Endothelial cell of umbilical vein (primary cell): ENCODE results near the gene NFXL1. TPM values are rescaled to one million over a fixed set of nuclear protein-coding genes. Genes with fewer than 3 reads are reported as not detected.

Experiments
- BruUV-seq: library from RNA; stranded (reverse); fragments of 400-500 nt; replicated peaks from 2 replicates; lab custom pipeline; 2021; lab: Mats Ljungman, UMichigan
- CTCF ChIA-PET: fragments of 300-600, 350-600 bp; sonication (Branson Sonifier 250); formaldehyde crosslinking; loops from one replicate; lab custom pipeline; 2021; ENCODE audit warnings: antibody characterized with exemption, inconsistent platforms; lab: Charles Lee
- POLR2A ChIA-PET: fragments of 300-600, 350-600 bp; sonication (Branson Sonifier 250); formaldehyde crosslinking; loops from one replicate; lab custom pipeline; 2021; ENCODE audit warnings: antibody characterized with exemption, inconsistent platforms; lab: Charles Lee
- DNase-seq: peaks from one replicate; pipeline ENCODE4 v3.0.0-alpha.2; 2011; ENCODE audit warnings: low read depth, low spot score
- FAIRE-seq: peaks from 2 replicates; lab custom pipeline; 2011; peaks lifted over from hg19 to GRCh38; lab: Jason Lieb, UNC
- H2AFZ ChIP-seq: 2 replicates; pipeline ENCODE4 v1.6.0; 2012; ENCODE audit warnings: low read depth, low read length, control low read depth, inconsistent platforms
- H3K27ac ChIP-seq: 2 replicates; pipeline ENCODE4 v1.5.1; 2011; ENCODE audit warnings: low read depth, mild to moderate bottlenecking, control low read depth, low read length, moderate library complexity; ENCODE audit not compliant: insufficient read depth
- H3K27me3 ChIP-seq, 2 experiments: 2 replicates each; pipeline versions ENCODE4 v1.6.0 to v1.6.1; 2011; ENCODE audit warnings: low read length in 2 of 2, mixed read lengths in 1 of 2; ENCODE audit not compliant: control insufficient read depth in 2 of 2, insufficient read depth in 2 of 2
- H3K36me3 ChIP-seq, 2 experiments: 2 replicates in 1 of 2; 3 replicates in 1 of 2; pipeline ENCODE4 v1.5.1; 2011; ENCODE audit warnings: low read length in 2 of 2, mild to moderate bottlenecking in 1 of 2, moderate library complexity in 1 of 2; ENCODE audit not compliant: control insufficient read depth in 2 of 2, insufficient read depth in 2 of 2; ENCODE audit errors: extremely low read depth in 1 of 2
- H3K4me1 ChIP-seq: 3 replicates; pipeline ENCODE4 v1.5.1; 2011; ENCODE audit warnings: mild to moderate bottlenecking, low read length; ENCODE audit not compliant: control insufficient read depth, insufficient read depth; ENCODE audit errors: extremely low read depth
- H3K4me2 ChIP-seq: 2 replicates; pipeline ENCODE4 v1.6.1; 2011; ENCODE audit warnings: low read length, control low read depth, mixed read lengths; ENCODE audit not compliant: insufficient read depth
- H3K4me3 ChIP-seq, 3 experiments: fragments of 200-600 bp in 1 of 3; sonication (generic), shearing (Covaris generic) in 1 of 3; replicated peaks in 1 of 3; 2 replicates each; pipeline ENCODE4 v1.5.1; 2011 to 2016; ENCODE audit warnings: control low read depth in 3 of 3, low read length in 3 of 3, mild to moderate bottlenecking in 2 of 3, inconsistent platforms in 1 of 3, low read depth in 1 of 3, moderate library complexity in 1 of 3; ENCODE audit not compliant: insufficient read depth in 1 of 3
- H3K79me2 ChIP-seq: 2 replicates; pipeline ENCODE4 v1.6.0; 2012; ENCODE audit warnings: low read length, inconsistent platforms; ENCODE audit not compliant: control insufficient read depth, insufficient read depth
- H3K9ac ChIP-seq: replicated peaks from 2 replicates; pipeline ENCODE3; 2011; ENCODE audit warnings: low read length, control low read depth; ENCODE audit not compliant: insufficient read depth; ENCODE audit errors: extremely low read depth
- H3K9me1 ChIP-seq: replicated peaks from 3 replicates; pipeline ENCODE4 v1.6.0; 2011; ENCODE audit warnings: mild to moderate bottlenecking, low read length; ENCODE audit not compliant: control insufficient read depth, insufficient read depth; ENCODE audit errors: extremely low read depth
- H3K9me3 ChIP-seq: replicated peaks from 2 replicates; pipeline ENCODE4 v1.5.1; 2012; ENCODE audit warnings: low read length, inconsistent platforms; ENCODE audit not compliant: control insufficient read depth, insufficient read depth
- H4K20me1 ChIP-seq: replicated peaks from 2 replicates; pipeline ENCODE3; 2011; ENCODE audit warnings: mild to moderate bottlenecking, low read length; ENCODE audit not compliant: control insufficient read depth, insufficient read depth; ENCODE audit errors: extremely low read depth
- CTCF ChIP-seq, 2 donors: IDR thresholded peaks; 1 replicate in 1 of 2; 2 replicates in 1 of 2; pipeline ENCODE4 v1.5.1; 2011; ENCODE audit warnings: low read length in 2 of 2, mild to moderate bottlenecking in 2 of 2, moderate library complexity in 2 of 2, control low read depth in 1 of 2, inconsistent platforms in 1 of 2, low read depth in 1 of 2; ENCODE audit not compliant: insufficient read depth in 1 of 2; ENCODE audit errors: extremely low read depth in 1 of 2
- EZH2 ChIP-seq: IDR thresholded peaks from 2 replicates; pipeline ENCODE4 v1.6.1; 2012; ENCODE audit warnings: borderline replicate concordance, low read depth, mild to moderate bottlenecking, moderate library complexity, low read length, inconsistent platforms; ENCODE audit not compliant: severe bottlenecking
- FOS ChIP-seq: IDR thresholded peaks from 2 replicates; pipeline ENCODE4 v1.6.1; 2011; ENCODE audit warnings: mild to moderate bottlenecking, low read length, moderate library complexity, borderline replicate concordance; ENCODE audit not compliant: insufficient read depth
- GATA2 ChIP-seq: IDR thresholded peaks from 2 replicates; pipeline ENCODE4 v1.7.0; 2011; ENCODE audit warnings: low read depth, mild to moderate bottlenecking, moderate library complexity, mixed read lengths, low read length; ENCODE audit not compliant: insufficient read length, insufficient read depth
- JUN ChIP-seq: IDR thresholded peaks from 2 replicates; pipeline ENCODE4 v1.6.1; 2011; ENCODE audit warnings: borderline replicate concordance, low read depth; ENCODE audit not compliant: insufficient read length, insufficient read depth
- MAX ChIP-seq: IDR thresholded peaks from 2 replicates; pipeline ENCODE4 v1.6.1; 2011; ENCODE audit not compliant: insufficient read depth, insufficient read length
- MYC ChIP-seq: IDR thresholded peaks from one replicate; pipeline ENCODE4 v1.6.1; 2011; ENCODE audit warnings: mild to moderate bottlenecking, low read depth, low read length
- POLR2A ChIP-seq: IDR thresholded peaks from 2 replicates; pipeline ENCODE4 v1.6.1; 2012; ENCODE audit warnings: low read depth, mild to moderate bottlenecking, control low read depth, low read length
- POLR2AphosphoS5 ChIP-seq: IDR thresholded peaks from 2 replicates; pipeline ENCODE4 v1.6.1; 2012; ENCODE audit warnings: low read depth, mild to moderate bottlenecking, control low read depth, low read length, moderate library complexity; ENCODE audit not compliant: insufficient read depth
- dilution Hi-C: fragments of 300-500 bp; cut with MboI; formaldehyde crosslinking; loops from one replicate; pipeline ENCODE4 v1.15.0; 2019; ENCODE audit warnings: low sequenced_read_pairs; ENCODE audit not compliant: extremely low pct_ligation_motif_present
- intact Hi-C: fragments of 100-400 bp; cut with micrococcal nuclease; formaldehyde crosslinking; loops from one replicate; pipeline ENCODE4 v1.10.0; 2022
- polyA plus RNA-seq, 4 experiments: library from polyadenylated mRNA; depleted of rRNA in 3 of 4; stranded (reverse) in 3 of 4; unstranded in 1 of 4; fragments of >200 nt; gene quantifications; 2 replicates each; pipeline versions ENCODE4 v1.2.1 to v1.2.3, GENCODE V29; 2011 to 2012; ENCODE audit warnings: missing spikeins in 1 of 4
- total RNA-seq: library from RNA; stranded (reverse); gene quantifications from 2 replicates; pipeline ENCODE4 v1.2.3, GENCODE V29; 2021

Gene NFXL1
- total and polyA plus RNA-seq, 2 donors (not counting 3 experiments of a cell fraction or from before 2014, with no cell fraction given): 5.1 to 14.6 TPM

GRCh38 chr4:47830265-47831025, 83.9 kb downstream of the NFXL1 start:
- Histone ChIP-seq H3K9me1 (no peaks in the 10 kb centered on the region), H3K27ac (no peak overlapping the region), H3K9me3 (no peaks in the 10 kb centered on the region), H3K36me3 (no peaks in the 10 kb centered on the region), H3K79me2 (no peaks in the 10 kb centered on the region), H3K9ac (no peak overlapping the region), H3K27me3 (peaks cover 0 to 9% of the 10 kb centered on the region in 2 experiments), H3K4me2 (no peak overlapping the region), H2AFZ (no peak overlapping the region), H3K4me1 (peaks cover 3% of the 10 kb centered on the region), H3K4me3 (no peak overlapping the region), H4K20me1 (no peaks in the 10 kb centered on the region)
- BruUV-seq: no TSS peak
- DNase-seq: no peak
- ChIA-PET POLR2A (interaction anchor here (0.6 to 0.8 kb wide), 2 partner anchors 141 to 1110 kb away, joined by 3 read pairs; no protein-coding TSS in a partner anchor), CTCF (interaction anchor here (1.1 to 1.5 kb wide), 2 partner anchors 9 to 162 kb away, joined by 5 read pairs; no protein-coding TSS in a partner anchor)
- intact Hi-C loops: loop anchor here (10.0 kb wide), 2 partner anchors 266 to 346 kb away; partner anchors contain the start of gene ATP10D
- no peak for TF ChIP-seq GATA2
- TF ChIP-seq POLR2A: no peak
- no peak for TF ChIP-seq POLR2AphosphoS5
- TF ChIP-seq CTCF (IDR thresholded peaks at IDR 0.05; ENCODE audit: extremely low read depth in 1 of 2, insufficient read depth in 1 of 2, low read depth in 1 of 2, low read length in 2 of 2): no peak
- no peak for TF ChIP-seq EZH2
- no peak for TF ChIP-seq JUN
- TF ChIP-seq MYC: no peak
- TF ChIP-seq FOS: no peak
- TF ChIP-seq MAX: no peak
- dilution Hi-C loops: no loop called here
- no peak for FAIRE-seq
